ENCODE results near the gene KCNAB1. TPM values are rescaled to one million over a fixed set of nuclear protein-coding genes. Genes with fewer than 3 reads are reported as not detected.

KCNAB1 gene
- total RNA-seq, 1 donor from 2014 or later: 3.2 TPM

GRCh38 chr3:156298014-156298413 is 177.6 kb downstream of the KCNAB1 start:
- no peak overlapping the region for H3K27ac ChIP-seq
- H3K4me3 ChIP-seq: no peak overlapping the region
- no peak for DNase-seq
- intact Hi-C loops (cut with DNase I): no loop called here
- no peaks in the 10 kb centered on the region for H3K36me3 ChIP-seq
- no peaks in the 10 kb centered on the region for H3K9me3 ChIP-seq
- H3K27me3 ChIP-seq: peaks cover 9% of the 10 kb centered on the region
- peaks cover 3% of the 10 kb centered on the region for H3K4me1 ChIP-seq
- ATAC-seq: no peak
- TF ChIP-seq, protein P1, sequence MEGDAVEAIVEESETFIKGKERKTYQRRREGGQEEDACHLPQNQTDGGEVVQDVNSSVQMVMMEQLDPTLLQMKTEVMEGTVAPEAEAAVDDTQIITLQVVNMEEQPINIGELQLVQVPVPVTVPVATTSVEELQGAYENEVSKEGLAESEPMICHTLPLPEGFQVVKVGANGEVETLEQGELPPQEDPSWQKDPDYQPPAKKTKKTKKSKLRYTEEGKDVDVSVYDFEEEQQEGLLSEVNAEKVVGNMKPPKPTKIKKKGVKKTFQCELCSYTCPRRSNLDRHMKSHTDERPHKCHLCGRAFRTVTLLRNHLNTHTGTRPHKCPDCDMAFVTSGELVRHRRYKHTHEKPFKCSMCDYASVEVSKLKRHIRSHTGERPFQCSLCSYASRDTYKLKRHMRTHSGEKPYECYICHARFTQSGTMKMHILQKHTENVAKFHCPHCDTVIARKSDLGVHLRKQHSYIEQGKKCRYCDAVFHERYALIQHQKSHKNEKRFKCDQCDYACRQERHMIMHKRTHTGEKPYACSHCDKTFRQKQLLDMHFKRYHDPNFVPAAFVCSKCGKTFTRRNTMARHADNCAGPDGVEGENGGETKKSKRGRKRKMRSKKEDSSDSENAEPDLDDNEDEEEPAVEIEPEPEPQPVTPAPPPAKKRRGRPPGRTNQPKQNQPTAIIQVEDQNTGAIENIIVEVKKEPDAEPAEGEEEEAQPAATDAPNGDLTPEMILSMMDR (IDR thresholded peaks at IDR 0.05): no peak

DNA sequence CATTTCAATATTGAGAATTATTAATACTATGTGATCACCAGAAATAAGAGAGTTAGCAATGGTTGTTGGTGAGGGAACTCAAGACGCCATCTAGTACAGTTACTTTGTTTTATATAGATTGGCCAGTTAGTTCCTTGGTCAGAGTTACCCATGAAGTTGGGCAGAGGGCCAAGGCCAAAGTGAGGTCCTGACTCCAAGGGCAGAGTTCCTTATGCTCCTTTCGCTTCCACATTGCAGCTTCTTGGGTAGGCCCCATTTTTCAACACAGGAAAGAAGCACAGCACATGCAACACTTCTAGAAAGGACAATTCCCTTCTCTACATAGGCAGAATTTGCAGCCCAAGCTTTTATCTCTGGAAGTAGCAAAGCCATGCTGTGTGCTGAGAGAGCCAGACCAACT is 178.6 kb downstream of the KCNAB1 start:
- intact Hi-C loops (cut with DNase I): no loop called here

DNA sequence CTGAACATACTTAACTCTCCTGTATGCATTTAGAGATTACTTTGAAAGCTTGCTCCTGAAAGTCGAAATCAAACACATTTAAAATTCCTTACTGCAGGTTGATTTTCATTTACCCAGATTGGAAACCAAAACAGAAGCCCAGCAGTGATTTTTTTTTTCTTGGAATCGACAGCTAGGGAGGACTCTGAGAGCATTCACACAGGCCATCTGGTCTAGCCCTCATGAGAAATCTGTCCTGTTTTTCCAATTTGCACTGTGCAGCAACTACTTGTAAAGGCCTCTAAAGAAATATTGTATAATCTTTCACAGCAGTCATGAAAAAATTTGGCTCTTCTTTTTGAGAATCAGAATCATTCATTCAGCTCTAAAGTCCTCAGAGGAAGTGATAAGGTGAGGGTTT is 179.2 kb downstream of the KCNAB1 start:
- DNase-seq (no peak), ATAC-seq (no peak)
- Histone ChIP-seq H3K9me3 (no peaks in the 10 kb centered on the region), H3K4me3 (no peak overlapping the region), H3K4me1 (peaks cover 12% of the 10 kb centered on the region), H3K27ac (no peak overlapping the region), H3K36me3 (no peaks in the 10 kb centered on the region), H3K27me3 (no peaks in the 10 kb centered on the region)
- intact Hi-C loops (cut with DNase I): no loop called here
- TF ChIP-seq, protein P1 (IDR thresholded peaks at IDR 0.05): no peak

More for the DNA sequence above, 178.6 kb downstream of the KCNAB1 start:
- Histone ChIP-seq H3K4me3 (no peak overlapping the region), H3K36me3 (no peaks in the 10 kb centered on the region), H3K27me3 (no peaks in the 10 kb centered on the region), H3K4me1 (peaks cover 8% of the 10 kb centered on the region), H3K27ac (no peak overlapping the region), H3K9me3 (no peaks in the 10 kb centered on the region)
- TF ChIP-seq, protein P1 (IDR thresholded peaks at IDR 0.05): no peak
- ATAC-seq (peak; percentile 83), DNase-seq (peak; percentile 71)

GRCh38 chr3:156300371-156300770 is 180.0 kb downstream of the KCNAB1 start:
- intact Hi-C loops (cut with DNase I): no loop called here
- no peaks in the 10 kb centered on the region for H3K27me3 ChIP-seq
- TF ChIP-seq, protein P1 (IDR thresholded peaks at IDR 0.05): no peak
- no peak overlapping the region for H3K4me3 ChIP-seq
- H3K27ac ChIP-seq: no peak overlapping the region
- H3K36me3 ChIP-seq: no peaks in the 10 kb centered on the region
- no peak for ATAC-seq
- no peak for DNase-seq
- H3K9me3 ChIP-seq: no peaks in the 10 kb centered on the region
- H3K4me1 ChIP-seq: peaks cover 12% of the 10 kb centered on the region

- Histone ChIP-seq H3K4me3 (peak overlapping the region; percentile 18), H3K27ac (peak overlapping the region; percentile 32), H3K36me3 (no peaks in the 10 kb centered on the region), H3K4me1 (peaks cover 12% of the 10 kb centered on the region), H3K27me3 (no peaks in the 10 kb centered on the region), H3K9me3 (no peaks in the 10 kb centered on the region)
- TF ChIP-seq, protein P1 (IDR thresholded peaks at IDR 0.05): no peak
- peak; percentile 51 for ATAC-seq
- intact Hi-C loops (cut with DNase I): no loop called here
- no peak for DNase-seq
These were observed 180.8 kb downstream of the KCNAB1 start for GRCh38 chr3:156300929-156301840.
